Measurements from ENCODE around the gene CCDC70.
A peak's percentile ranks its signal among the peaks of the same experiment; 100 is the strongest.
"Not testable (repeated sequence)": the region's sequence is repeated elsewhere in the genome, so short reads cannot be mapped to it uniquely, and the experiment has no call there.

Gene CCDC70

GRCh38 chr13:51865838-51866237 is 4.1 kb downstream of the CCDC70 start:
- no peak for DNase-seq

GRCh38 chr13:51867062-51867461 is 5.3 kb downstream of the CCDC70 start:
- no peak for DNase-seq

GRCh38 chr13:51869916-51870315 is 8.1 kb downstream of the CCDC70 start:
- DNase-seq, result no peak

- no peak for DNase-seq
Measured at GRCh38 chr13:51870616-51871015, 8.8 kb downstream of the CCDC70 start.

- DNase-seq, result no peak
Measured at GRCh38 chr13:51873117-51873798, 11.5 kb downstream of the CCDC70 start.

- no peak for DNase-seq
Measured at GRCh38 chr13:51873837-51874236, 12.1 kb downstream of the CCDC70 start.

GRCh38 chr13:51874651-51875050 is 12.9 kb downstream of the CCDC70 start:
- DNase-seq, result no peak

GRCh38 chr13:51879133-51879532 is 17.4 kb downstream of the CCDC70 start:
- no peak for DNase-seq

- DNase-seq, result no peak
Measured at GRCh38 chr13:51881296-51881695, 19.5 kb downstream of the CCDC70 start.

GRCh38 chr13:51882570-51883225 is 20.9 kb downstream of the CCDC70 start:
- DNase-seq, result no peak

- no peak for DNase-seq
Measured at GRCh38 chr13:51883226-51883600, 21.4 kb downstream of the CCDC70 start.

GRCh38 chr13:51885651-51886050 is 23.9 kb downstream of the CCDC70 start:
- DNase-seq, result no peak

GRCh38 chr13:51887468-51887867 is 25.7 kb downstream of the CCDC70 start:
- peak; percentile 52 for DNase-seq

- no peak for DNase-seq
Measured at GRCh38 chr13:51892657-51893056, 30.9 kb downstream of the CCDC70 start.

- DNase-seq, result no peak
Measured at GRCh38 chr13:51894239-51894638, 32.5 kb downstream of the CCDC70 start.

- no peak for DNase-seq
Measured at GRCh38 chr13:51895906-51896888, 34.4 kb downstream of the CCDC70 start.

- DNase-seq, result no peak
Measured at GRCh38 chr13:51900471-51900870, 38.7 kb downstream of the CCDC70 start.

- no peak for DNase-seq
Measured at GRCh38 chr13:51902776-51903175, 41.0 kb downstream of the CCDC70 start.

- DNase-seq, result no peak
Measured at GRCh38 chr13:51905787-51906186, 44.0 kb downstream of the CCDC70 start.

- no peak for DNase-seq
Measured at GRCh38 chr13:51906581-51906980, 44.8 kb downstream of the CCDC70 start.

- no peak for DNase-seq
Measured at GRCh38 chr13:51907040-51907732, 45.4 kb downstream of the CCDC70 start.

GRCh38 chr13:51909265-51909664 is 47.5 kb downstream of the CCDC70 start:
- DNase-seq, result not testable (repeated sequence)

- DNase-seq, result no peak
Measured at GRCh38 chr13:51910508-51910907, 48.7 kb downstream of the CCDC70 start.
